ENCODE results near the gene AP5S1. TPM values are rescaled to one million over a fixed set of nuclear protein-coding genes. Genes with fewer than 3 reads are reported as not detected.

The AP5S1 gene
- total and polyA plus RNA-seq, 2 experiments from 2014 or later: 20.5 to 25.0 TPM

- H2AFZ ChIP-seq: no peak overlapping the region
These were observed 11.8 kb upstream of the AP5S1 start for GRCh38 chr20:3808544-3808943.

GRCh38 chr20:3811467-3812258, 8.7 kb upstream of the AP5S1 start:
- peak overlapping the region; percentile 74 for H3K4me3 ChIP-seq
- H4K20me1 ChIP-seq (ENCODE audit: insufficient read depth): no peaks in the 10 kb centered on the region
- H3K4me1 ChIP-seq (ENCODE audit: insufficient read depth): peaks cover 38% of the 10 kb centered on the region
- H3K9ac ChIP-seq: peak overlapping the region; percentile 97
- in situ Hi-C loops (cut with MboI): no loop called here
- DNase-seq: peak; percentile 98
- peaks cover 17% of the 10 kb centered on the region; the same call in 1 of the 2 replicates for H3K79me2 ChIP-seq (ENCODE audit: insufficient read depth)
- H3K36me3 ChIP-seq (ENCODE audit: low read depth): no peaks in the 10 kb centered on the region
- peak overlapping the region; percentile 100 for H3K27ac ChIP-seq
- H3K9me3 ChIP-seq (ENCODE audit: low read depth): no peaks in the 10 kb centered on the region
- peaks cover 51% of the 10 kb centered on the region for H3F3A ChIP-seq (ENCODE audit: insufficient read depth)
- no peak for TF ChIP-seq EZH2phosphoT487 (IDR thresholded peaks at IDR 0.05; ENCODE audit: insufficient read depth, low read depth)
- no peak for TF ChIP-seq EZH2 (IDR thresholded peaks at IDR 0.05; ENCODE audit: insufficient read depth, poor library complexity, severe bottlenecking)
- no peak overlapping the region; the same call in 1 of the 2 replicates for H2AFZ ChIP-seq
- WGBS, 2 experiments (ENCODE audit: low coverage in 1 of 2, low lambda C conversion rate in 2 of 2, missing lambda C conversion rate in 2 of 2): 1 to 3% methylated on average over 16 to 20 of the region's 20 CpGs
- no peaks in the 10 kb centered on the region for H3K9me2 ChIP-seq (ENCODE audit: insufficient read depth)
- H3K4me2 ChIP-seq (ENCODE audit: unreplicated experiment): peak overlapping the region; percentile 91
- H3K27me3 ChIP-seq (replicated peaks; ENCODE audit: insufficient read depth): no peaks in the 10 kb centered on the region

More at GRCh38 chr20:3808544-3808943, 11.8 kb upstream of the AP5S1 start:
- Histone ChIP-seq H3K79me2 (ENCODE audit: insufficient read depth) (peaks cover 17% of the 10 kb centered on the region; the same call in 1 of the 2 replicates), H3K27ac (peak overlapping the region; percentile 99), H3K27me3 (replicated peaks; ENCODE audit: insufficient read depth) (no peaks in the 10 kb centered on the region), H3K36me3 (ENCODE audit: low read depth) (no peaks in the 10 kb centered on the region), H3K4me1 (ENCODE audit: insufficient read depth) (peaks cover 55% of the 10 kb centered on the region), H3K9ac (peak overlapping the region; percentile 89), H3K9me2 (ENCODE audit: insufficient read depth) (no peaks in the 10 kb centered on the region), H3K4me2 (ENCODE audit: unreplicated experiment) (peak overlapping the region; percentile 83), H3K9me3 (ENCODE audit: low read depth) (no peaks in the 10 kb centered on the region), H3F3A (ENCODE audit: insufficient read depth) (peaks cover 68% of the 10 kb centered on the region), H4K20me1 (ENCODE audit: insufficient read depth) (no peaks in the 10 kb centered on the region), H3K4me3 (peak overlapping the region; percentile 36)
- WGBS, 2 experiments (ENCODE audit: low coverage in 1 of 2, low lambda C conversion rate in 2 of 2, missing lambda C conversion rate in 2 of 2): 72 to 84% methylated on average over 3 of the region's 3 CpGs
- in situ Hi-C loops (cut with MboI): no loop called here
- no peak for DNase-seq
- TF ChIP-seq EZH2phosphoT487 (IDR thresholded peaks at IDR 0.05; ENCODE audit: insufficient read depth, low read depth) (no peak), EZH2 (IDR thresholded peaks at IDR 0.05; ENCODE audit: insufficient read depth, poor library complexity, severe bottlenecking) (no peak)

GRCh38 chr20:3812259-3812681, 8.1 kb upstream of the AP5S1 start:
- in situ Hi-C loops (cut with MboI): no loop called here
- peaks cover 45% of the 10 kb centered on the region for H3F3A ChIP-seq (ENCODE audit: insufficient read depth)
- no peak overlapping the region for H2AFZ ChIP-seq
- H3K4me3 ChIP-seq: no peak overlapping the region
- H3K27me3 ChIP-seq (replicated peaks; ENCODE audit: insufficient read depth): no peaks in the 10 kb centered on the region
- H4K20me1 ChIP-seq (ENCODE audit: insufficient read depth): no peaks in the 10 kb centered on the region
- H3K79me2 ChIP-seq (ENCODE audit: insufficient read depth): peaks cover 17% of the 10 kb centered on the region; the same call in 1 of the 2 replicates
- DNase-seq: no peak
- peak overlapping the region; percentile 21 for H3K4me2 ChIP-seq (ENCODE audit: unreplicated experiment)
- H3K27ac ChIP-seq: peak overlapping the region; percentile 100
- H3K36me3 ChIP-seq (ENCODE audit: low read depth): no peaks in the 10 kb centered on the region
- no peaks in the 10 kb centered on the region for H3K9me3 ChIP-seq (ENCODE audit: low read depth)
- 93 to 94% methylated on average over 7 to 9 of the region's 9 CpGs for WGBS, 2 experiments (ENCODE audit: low coverage in 1 of 2, low lambda C conversion rate in 2 of 2, missing lambda C conversion rate in 2 of 2)
- no peaks in the 10 kb centered on the region for H3K9me2 ChIP-seq (ENCODE audit: insufficient read depth)
- TF ChIP-seq EZH2phosphoT487 (IDR thresholded peaks at IDR 0.05; ENCODE audit: insufficient read depth, low read depth) (no peak), EZH2 (IDR thresholded peaks at IDR 0.05; ENCODE audit: insufficient read depth, poor library complexity, severe bottlenecking) (no peak)
- H3K4me1 ChIP-seq (ENCODE audit: insufficient read depth): peaks cover 32% of the 10 kb centered on the region
- peak overlapping the region; percentile 64 for H3K9ac ChIP-seq

GRCh38 chr20:3812975-3813847, 7.1 kb upstream of the AP5S1 start:
- no peak for DNase-seq
- no peak for TF ChIP-seq EZH2 (IDR thresholded peaks at IDR 0.05; ENCODE audit: insufficient read depth, poor library complexity, severe bottlenecking)
- TF ChIP-seq EZH2phosphoT487 (IDR thresholded peaks at IDR 0.05; ENCODE audit: insufficient read depth, low read depth): no peak
- peaks cover 25% of the 10 kb centered on the region for H3K4me1 ChIP-seq (ENCODE audit: insufficient read depth)
- no peaks in the 10 kb centered on the region for H4K20me1 ChIP-seq (ENCODE audit: insufficient read depth)
- no peaks in the 10 kb centered on the region for H3K27me3 ChIP-seq (replicated peaks; ENCODE audit: insufficient read depth)
- H3K79me2 ChIP-seq (ENCODE audit: insufficient read depth): peaks cover 17% of the 10 kb centered on the region; the same call in 1 of the 2 replicates
- no peak overlapping the region for H3K9ac ChIP-seq
- H3K4me3 ChIP-seq: no peak overlapping the region
- no peaks in the 10 kb centered on the region for H3K36me3 ChIP-seq (ENCODE audit: low read depth)
- H3F3A ChIP-seq (ENCODE audit: insufficient read depth): peaks cover 40% of the 10 kb centered on the region
- no peaks in the 10 kb centered on the region for H3K9me3 ChIP-seq (ENCODE audit: low read depth)
- 63 to 66% methylated on average over 8 of the region's 8 CpGs for WGBS, 2 experiments (ENCODE audit: low coverage in 1 of 2, low lambda C conversion rate in 2 of 2, missing lambda C conversion rate in 2 of 2)
- H2AFZ ChIP-seq: no peak overlapping the region
- no peak overlapping the region for H3K4me2 ChIP-seq (ENCODE audit: unreplicated experiment)
- no peaks in the 10 kb centered on the region for H3K9me2 ChIP-seq (ENCODE audit: insufficient read depth)
- H3K27ac ChIP-seq: peak overlapping the region; percentile 15; the same call in 1 of the 2 replicates
- in situ Hi-C loops (cut with MboI): no loop called here
